OCI-LY3 (cell line): ENCODE results near the gene C1RL.

ENCODE experiments used
- EZH2phosphoT487 ChIP-seq: fragments of 200-600 bp; shearing (Covaris generic); IDR thresholded peaks from 2 replicates; pipeline ENCODE4 v1.6.1; 2018; ENCODE audit warnings: antibody characterized with exemption, mixed run types, low read depth
- TF ChIP-seq, protein P1 (sequence below): fragments of 200-600, 300-600 bp; sonication (generic); IDR thresholded peaks from 2 replicates; pipeline ENCODE4 v1.5.1; 2014; ENCODE audit warnings: antibody characterized with exemption, low read length, low read depth

DNA sequence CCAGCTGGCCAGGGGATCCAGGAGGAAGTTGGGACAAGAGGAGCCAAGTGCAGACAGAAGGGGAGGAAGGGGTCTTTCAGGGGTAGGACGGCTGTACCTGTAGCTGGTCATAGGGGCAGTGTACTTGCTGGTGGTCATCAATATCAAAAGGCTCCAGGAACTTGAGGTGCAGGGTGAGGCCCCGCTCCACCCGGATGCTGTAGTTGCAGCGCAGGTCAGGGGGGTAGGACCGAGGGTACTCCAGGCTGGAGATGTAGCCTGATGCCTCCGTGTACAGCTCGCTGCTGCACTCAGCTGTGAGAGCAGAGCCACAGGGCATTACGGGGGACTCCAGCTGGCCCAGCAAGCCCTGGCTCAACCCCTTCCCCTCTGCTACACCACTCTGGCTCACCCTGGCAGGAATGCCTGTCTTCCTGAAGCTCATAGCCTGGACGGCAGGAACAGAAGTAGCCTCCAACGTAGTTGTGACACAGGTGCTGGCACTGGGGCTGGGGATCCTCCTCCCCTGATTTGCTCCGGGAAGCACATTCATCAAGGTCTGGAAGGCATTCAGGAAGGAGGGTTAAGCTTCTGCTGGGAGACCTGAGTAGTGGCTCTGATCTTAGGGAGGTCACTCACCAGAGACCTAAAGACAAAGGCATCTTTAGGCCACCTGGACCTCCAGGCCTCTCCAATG lies 19.7 kb downstream of the C1RL start:
- TF ChIP-seq, protein P1, sequence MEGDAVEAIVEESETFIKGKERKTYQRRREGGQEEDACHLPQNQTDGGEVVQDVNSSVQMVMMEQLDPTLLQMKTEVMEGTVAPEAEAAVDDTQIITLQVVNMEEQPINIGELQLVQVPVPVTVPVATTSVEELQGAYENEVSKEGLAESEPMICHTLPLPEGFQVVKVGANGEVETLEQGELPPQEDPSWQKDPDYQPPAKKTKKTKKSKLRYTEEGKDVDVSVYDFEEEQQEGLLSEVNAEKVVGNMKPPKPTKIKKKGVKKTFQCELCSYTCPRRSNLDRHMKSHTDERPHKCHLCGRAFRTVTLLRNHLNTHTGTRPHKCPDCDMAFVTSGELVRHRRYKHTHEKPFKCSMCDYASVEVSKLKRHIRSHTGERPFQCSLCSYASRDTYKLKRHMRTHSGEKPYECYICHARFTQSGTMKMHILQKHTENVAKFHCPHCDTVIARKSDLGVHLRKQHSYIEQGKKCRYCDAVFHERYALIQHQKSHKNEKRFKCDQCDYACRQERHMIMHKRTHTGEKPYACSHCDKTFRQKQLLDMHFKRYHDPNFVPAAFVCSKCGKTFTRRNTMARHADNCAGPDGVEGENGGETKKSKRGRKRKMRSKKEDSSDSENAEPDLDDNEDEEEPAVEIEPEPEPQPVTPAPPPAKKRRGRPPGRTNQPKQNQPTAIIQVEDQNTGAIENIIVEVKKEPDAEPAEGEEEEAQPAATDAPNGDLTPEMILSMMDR, result no peak
- TF ChIP-seq EZH2phosphoT487, result no peak
